ENCODE data around the gene MXRA8.

The MXRA8 gene

GRCh38 chr1:1365875-1366698 lies 7.7 kb upstream of the MXRA8 start:
- DNase-seq, result no peak

- DNase-seq, result no peak
Observed at GRCh38 chr1:1364266-1364665, 5.9 kb upstream of the MXRA8 start.

DNA sequence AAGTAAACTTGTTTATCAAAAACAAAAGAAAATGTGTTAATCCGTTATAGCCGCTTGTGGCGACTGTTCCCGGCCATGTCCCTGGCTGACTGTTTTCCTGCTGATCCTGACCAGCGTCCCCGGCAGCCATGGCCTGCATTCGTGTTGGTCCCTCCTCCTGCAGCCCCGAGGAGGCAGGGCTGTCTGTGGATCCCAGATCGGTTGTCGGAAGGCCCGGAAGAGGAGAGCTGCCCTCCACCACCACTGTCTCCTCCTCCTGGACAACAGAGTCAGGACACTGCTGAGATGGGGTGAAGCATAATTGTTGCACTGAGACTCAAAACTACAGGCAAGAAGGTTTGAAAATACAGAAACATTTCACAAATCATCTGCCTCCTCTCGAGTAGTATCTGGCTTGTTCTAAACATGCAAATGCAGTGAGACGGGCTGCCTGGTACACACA lies 3.6 kb upstream of the MXRA8 start:
- no peak for DNase-seq

DNA sequence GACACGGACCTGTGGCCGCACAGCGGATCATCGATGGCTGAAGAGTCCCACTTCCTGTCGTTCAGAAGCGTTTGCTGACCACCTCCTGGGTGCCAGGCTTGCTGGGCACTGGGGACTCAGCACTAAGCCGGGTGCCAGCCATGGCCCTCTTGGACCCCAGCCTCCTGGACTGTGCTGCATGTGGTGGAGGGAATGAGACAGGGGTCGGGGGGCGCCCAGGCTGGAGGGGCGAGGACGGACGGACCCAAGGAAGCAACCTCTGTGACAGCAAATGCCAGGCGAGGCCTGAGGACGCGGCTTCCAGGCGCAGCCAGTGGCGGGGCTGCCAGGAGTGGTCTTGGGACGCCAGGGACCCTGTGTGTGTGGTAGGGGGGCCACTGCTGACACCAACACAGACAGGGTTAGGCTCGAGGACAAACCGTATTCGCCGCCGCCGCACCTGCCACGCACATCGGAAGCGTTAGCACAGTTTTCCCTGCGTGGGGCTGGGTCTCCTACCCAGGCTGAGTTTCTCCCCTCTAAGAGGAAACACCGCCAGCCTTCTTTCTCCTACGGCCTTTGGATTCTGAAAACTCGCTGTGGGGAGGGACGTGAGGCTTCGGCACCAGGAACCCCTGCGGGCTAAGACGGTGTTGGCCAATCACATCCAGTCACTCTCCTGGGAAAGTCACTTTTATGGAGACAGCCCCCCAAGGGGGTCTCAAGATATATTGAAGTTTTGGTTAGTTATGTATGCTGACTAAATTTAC lies 3.1 kb upstream of the MXRA8 start:
- DNase-seq, result no peak

GRCh38 chr1:1360506-1361169 lies 2.3 kb upstream of the MXRA8 start:
- no peak for DNase-seq

DNA sequence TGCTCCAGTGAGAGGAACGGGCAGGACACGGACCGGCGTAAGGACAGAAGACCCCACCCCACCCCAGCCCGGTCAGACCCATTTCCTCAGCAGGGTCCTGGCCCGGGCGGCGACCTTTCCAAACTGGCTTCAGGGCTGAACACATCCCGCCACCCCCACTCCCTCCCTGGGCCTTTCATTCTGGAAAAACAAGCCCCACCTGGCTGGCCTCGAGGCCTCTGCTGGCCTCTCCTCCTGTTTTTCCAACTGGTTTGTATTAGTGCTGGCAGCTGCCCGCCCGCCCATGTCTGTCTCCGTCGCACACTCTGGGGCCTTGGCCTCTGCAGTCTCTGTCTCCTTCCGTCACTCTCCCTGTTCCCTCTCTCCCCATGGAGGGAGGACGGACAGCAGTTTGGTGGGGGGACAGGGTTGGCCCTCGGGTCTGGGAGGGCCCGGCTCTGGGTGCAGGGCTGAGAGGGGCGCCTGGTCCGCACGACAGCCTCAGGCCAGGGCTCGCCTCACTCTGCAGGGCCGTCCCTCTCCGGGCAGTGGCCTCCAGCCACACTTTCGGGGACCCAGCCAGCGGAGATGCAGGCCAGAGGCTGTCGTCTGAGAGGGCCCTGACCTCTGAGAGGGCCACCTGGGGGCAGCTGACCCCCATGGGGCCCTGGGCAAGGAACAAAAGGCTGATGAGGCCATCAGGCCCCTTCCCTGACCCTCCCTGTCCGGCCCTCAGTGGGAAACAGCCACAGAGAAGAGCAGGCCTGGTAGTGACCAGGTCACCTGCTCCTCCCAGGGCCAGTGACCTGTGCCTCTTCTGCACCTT lies 1.5 kb upstream of the MXRA8 start:
- no peak for DNase-seq

DNA sequence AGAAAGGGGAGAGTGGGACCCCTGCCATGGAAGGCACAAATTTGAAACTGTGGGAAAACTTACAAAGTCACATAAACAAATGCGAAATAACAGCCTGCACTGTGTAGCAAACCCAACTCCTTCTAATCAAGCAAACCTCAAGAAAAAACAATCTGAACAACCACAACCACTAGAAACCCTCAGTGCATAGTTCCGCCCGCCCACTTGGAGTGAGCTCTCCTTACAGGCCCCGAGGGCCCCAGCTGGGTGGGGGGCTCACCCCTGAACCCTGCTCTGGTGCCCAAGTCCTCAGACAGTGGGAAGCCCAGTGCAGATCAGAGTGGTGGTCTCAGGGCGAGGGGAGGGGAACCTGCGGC lies 931 bp upstream of the MXRA8 start:
- DNase-seq, result no peak

DNA sequence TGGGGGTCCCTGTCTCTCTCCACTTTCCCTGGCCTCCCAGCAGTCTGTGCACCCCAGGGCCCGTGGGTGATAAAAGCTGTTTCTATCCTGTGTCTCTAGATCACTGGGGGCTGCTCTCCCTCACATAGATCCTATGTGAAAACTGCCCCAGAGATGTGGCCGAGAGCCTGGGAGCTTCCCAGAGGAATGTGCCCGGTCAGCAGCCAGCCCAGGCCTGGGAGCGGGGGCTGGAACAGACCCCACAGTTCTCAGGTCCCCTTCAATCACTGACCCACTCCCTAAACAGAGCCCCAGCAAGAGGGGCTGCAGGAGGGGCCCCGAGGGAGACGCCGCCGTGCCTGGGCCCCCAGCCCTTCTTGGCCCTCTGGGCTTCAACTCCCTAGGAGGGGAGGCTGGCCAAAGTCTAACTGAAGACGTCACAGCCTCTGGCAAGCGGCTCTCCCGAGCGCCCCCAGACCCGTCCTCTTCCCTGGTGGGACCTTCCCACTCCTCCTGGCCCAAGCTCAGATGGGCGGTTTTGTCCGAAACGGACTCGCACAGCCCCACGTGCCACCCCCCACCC lies 403 bp downstream of the MXRA8 start:
- DNase-seq, result no peak

DNA sequence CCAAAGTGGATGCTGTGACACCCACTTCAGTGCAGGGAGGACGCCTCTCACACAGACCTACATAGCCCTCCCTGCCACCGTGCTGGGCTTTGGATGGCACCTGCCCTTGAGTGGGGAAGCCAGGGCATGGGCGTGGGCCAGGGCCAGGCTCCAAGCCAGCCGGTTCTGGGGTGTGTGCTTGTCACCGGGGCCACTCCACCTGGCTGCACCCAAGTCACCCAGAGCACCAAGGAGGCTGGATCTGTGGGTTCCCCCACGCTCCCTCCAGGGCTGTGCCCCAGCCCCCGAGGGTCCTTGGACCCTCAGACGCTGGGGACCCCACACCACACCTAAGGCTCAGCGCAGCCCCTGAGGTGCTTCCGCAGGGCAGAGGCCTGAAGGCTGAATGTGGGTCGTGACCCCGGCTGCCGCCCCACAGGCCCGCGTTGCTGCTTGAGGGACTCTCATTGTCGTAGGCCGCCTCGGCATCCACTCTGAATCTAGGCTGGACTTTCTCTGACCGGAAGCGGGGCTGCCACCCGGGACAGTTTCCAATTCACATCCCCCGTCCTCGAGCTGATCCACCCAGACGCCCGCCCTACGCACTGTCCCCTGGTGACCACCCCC lies 1.5 kb downstream of the MXRA8 start:
- no peak for DNase-seq

DNA sequence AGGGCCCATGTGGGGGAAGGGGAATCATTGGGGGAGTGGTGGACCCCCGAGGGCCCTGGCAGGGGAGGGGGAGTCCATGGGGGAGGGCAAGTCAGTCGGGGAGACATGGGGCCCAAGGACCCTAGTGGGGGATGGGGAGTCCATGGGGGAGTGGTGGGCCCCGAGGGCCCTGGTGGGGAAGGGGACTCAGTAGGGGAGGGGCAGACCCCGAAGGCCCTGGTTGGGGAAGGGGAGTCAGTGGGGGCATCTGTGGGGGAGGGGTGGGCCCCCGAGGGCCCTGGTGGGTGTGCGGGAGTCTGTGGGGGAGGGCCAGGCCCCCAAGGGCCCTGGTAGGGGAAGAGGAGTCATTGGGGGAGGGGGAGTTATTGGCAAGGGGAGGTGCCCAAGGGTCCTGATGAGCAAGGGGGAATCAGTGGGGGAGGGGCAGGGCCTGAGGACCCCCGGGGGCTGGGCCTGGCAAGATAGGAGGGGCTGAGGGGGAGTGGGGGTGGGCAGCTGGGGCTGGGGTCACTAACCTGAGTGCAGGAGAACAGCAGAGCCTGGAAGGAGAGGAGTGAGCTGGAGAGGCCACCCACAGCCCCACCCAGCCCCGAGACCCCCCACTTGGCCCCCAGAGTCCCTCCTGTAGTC lies 2.1 kb downstream of the MXRA8 start:
- DNase-seq, result no peak

DNA sequence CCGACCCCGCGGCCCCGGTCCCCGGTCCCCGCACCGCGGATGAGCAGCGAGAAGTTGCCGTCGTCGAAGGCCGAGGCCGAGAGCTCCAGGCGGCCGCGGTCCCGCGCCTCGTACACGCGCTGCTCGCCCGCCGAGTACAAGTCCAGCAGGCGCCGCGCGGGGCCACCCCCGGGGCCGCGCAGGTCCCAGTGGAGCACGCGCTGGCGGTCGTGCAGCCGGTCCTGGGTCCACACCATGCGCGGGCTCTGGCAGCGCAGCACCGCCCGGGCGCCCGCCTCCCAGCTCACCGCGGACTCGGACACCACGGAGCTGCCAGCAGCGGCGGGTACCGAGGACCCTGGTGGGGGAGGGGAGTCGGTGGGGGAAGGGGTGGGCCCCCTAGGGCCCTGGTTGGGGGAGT lies 2.9 kb downstream of the MXRA8 start:
- DNase-seq, result peak; percentile 16

GRCh38 chr1:1354271-1355247 lies 3.8 kb downstream of the MXRA8 start:
- no peak for DNase-seq

DNA sequence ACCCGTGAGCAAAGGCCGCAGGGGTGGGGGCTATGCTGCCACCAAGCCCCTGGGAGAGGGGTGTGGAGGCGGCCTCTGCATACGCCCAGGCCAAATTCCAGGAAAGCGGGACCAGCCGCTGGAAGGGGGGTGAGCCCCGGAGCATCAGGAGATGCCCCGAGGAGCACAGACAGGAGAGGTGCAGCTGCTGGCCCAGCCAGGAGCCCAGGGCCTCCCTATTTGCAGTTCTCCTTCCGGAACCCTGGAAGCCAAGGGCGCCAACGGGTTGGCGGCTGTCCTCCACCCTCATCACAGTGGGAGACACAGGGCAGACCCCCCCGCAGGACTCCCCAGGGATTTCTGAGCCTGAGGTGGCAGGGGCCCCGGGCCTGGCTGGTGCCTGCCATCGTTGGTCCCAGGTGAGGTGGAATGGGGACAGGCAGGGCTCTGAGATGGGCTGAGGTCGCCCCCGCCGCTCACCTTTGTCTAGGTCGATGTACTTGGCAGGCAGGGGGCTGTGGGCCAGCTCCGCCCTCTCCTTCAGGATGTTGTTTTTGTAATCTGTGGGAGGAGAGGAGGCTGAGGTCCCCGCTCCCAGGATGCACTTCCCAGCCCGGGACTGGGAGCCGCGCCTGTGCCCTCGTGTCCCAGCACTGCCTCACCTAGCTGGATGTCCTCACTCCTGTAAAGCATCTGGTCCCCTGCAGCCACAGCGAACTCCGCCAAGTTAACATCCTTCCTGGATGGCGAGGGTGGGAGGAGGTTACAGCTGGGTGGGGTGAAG lies 4.8 kb downstream of the MXRA8 start:
- no peak for DNase-seq

DNA sequence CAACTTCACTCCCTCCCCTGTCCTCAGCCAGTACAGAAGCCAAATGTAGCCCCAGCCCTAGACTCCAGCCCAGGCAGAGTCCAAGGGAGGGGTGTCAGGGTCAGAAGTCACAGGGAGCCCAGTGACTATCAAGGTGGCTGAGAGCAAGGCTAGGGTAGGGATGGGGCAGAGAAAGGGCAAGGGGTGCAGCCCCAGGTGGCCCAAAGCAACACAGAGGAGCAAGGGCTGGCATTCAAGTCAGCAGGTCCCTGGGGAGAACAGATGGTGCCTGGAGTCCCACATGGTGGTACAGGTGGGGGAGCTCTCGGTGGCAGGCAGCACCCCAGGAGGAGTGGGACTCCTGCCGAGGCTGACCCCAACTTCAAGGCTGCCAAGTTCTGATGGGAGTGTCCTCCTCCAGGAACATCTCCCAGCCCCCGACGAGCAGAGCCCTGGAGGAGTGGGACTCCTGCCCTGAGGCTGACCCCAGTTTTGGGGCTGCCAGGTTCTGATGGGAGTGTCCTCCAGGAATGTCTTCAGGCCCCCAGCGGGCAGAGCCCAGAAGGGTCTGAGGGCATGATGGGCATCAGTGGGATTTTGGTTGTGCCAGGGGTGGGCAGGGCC lies 5.5 kb downstream of the MXRA8 start:
- no peak for DNase-seq

DNA sequence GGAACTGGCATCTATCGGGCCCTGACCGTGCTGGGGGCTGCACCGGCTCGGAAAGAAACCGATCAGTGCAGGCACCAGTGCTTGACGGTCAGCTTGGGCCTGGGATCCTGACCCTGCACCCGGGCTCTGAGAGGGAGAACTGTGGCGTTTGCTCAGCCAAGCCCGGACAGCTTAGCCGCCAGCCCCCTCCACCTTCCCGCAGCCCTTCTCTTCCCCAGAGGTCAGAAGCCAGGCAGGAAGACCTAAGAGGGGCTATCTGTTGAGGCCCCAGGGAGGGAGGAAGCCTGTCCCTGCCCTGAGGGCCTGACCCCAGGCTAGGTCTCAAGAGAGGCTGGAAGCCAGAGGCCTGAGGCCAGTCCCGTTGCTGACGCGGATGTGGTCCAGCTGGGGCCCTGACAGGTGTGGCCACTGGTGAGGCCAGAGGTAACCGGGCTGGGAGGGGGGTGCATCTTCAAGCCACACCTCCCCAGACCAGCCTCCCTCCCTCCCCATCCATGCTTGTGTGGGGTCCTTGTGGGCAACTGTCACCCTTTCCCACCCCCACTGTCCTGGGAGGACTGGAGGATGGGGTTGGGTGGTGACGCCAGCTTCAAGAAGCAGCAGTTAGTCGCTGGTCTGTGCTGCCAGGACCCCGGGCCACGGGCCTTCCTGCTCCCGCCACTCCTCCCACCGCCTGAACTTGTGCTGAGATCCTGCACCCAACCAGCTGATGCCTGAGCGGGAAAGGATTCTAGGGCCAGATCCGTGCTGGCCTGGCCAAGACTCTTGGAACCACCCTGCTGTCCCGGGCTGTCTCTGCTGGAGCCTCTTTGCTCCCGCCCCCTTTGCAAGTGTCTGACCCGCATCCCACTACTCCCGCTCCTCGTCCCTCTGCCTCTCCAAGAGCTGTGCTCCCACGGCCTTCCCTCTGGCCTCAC lies 6.6 kb downstream of the MXRA8 start:
- DNase-seq, result no peak

DNA sequence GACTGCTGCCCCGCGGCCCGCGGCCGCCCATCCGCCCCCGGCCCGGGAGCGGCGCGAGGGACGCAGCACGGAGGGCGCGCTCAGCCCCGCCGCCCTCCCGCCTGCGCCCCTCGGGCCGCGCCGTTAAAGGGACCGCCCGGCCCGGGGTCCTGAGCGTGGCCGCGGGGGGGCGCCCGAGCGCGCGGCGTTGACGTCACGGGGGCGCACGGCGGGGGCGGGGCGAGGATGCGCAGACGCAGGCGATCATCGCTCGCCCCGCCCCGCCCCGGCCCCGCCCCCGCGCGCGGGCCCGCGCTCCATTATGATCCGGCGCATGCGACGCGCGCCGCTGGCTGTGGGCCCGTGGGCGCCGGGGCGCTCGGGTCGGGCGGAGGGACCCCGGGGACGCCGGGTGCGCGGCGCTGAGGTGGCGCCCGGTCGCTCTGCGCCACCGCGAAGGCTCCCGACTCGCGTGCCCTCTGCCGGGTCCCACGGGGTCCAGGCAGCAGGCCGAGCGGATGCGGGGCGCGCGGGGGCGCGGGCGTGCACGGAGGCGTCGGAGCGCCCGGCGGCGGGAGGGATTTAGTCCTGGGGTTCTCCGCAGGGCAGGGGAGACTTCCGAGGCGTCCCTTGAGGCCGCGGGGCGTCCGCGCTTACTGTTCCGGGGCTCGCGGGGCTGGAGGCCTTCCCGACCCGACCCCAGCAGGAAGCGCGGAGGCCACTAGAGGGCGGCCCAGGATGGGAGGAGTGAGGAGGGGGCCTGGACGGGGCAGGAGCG lies 8.9 kb downstream of the MXRA8 start, which contains the start of gene DVL1:
TSS of gene DVL1 (minus strand) at position 163 of the 757 bp plus-strand sequence. CDS start 353 bp downstream, outside the sequence.
- DNase-seq, result peak; percentile 55
